GM10266 (cell line): ENCODE data around the gene CENPV.
A peak's percentile ranks its signal among the peaks of the same experiment; 100 is the strongest.
"Not testable (repeated sequence)": the region's sequence is repeated elsewhere in the genome, so short reads cannot be mapped to it uniquely, and the experiment has no call there.

ENCODE experiments used
- DNase-seq: peaks from one replicate; pipeline ENCODE4 v3.0.0; 2012; ENCODE audit errors: extremely low spot score
- CTCF ChIP-seq: IDR thresholded peaks from 2 replicates; pipeline ENCODE4 v1.5.1; 2012; ENCODE audit warnings: mild to moderate bottlenecking, low read depth; ENCODE audit not compliant: control insufficient read depth, insufficient read depth; ENCODE audit errors: missing control alignments

The CENPV gene

GRCh38 chr17:16353317-16354174 lies at the start of gene CENPV:
CENPV (minus strand) TSS chr17:16353469; CDS start chr17:16353436, 33 bp downstream.
- DNase-seq = peak; percentile 89
- peak; percentile 58 for TF ChIP-seq CTCF

- TF ChIP-seq CTCF = no peak
- DNase-seq = no peak
Measured at GRCh38 chr17:16398270-16399267, 45.3 kb upstream of the CENPV start.

GRCh38 chr17:16396693-16397092 lies 43.4 kb upstream of the CENPV start:
- not testable (repeated sequence) for DNase-seq

GRCh38 chr17:16395887-16396286 lies 42.6 kb upstream of the CENPV start:
- not testable (repeated sequence) for DNase-seq

GRCh38 chr17:16392491-16392890 lies 39.2 kb upstream of the CENPV start:
- DNase-seq = not testable (repeated sequence)

GRCh38 chr17:16391451-16391850 lies 38.2 kb upstream of the CENPV start:
- no peak for TF ChIP-seq CTCF
- DNase-seq = no peak

- not testable (repeated sequence) for DNase-seq
Measured at GRCh38 chr17:16386126-16386507, 32.8 kb upstream of the CENPV start.

- no peak for TF ChIP-seq CTCF
- no peak for DNase-seq
Measured at GRCh38 chr17:16384557-16384956, 31.3 kb upstream of the CENPV start.

GRCh38 chr17:16383772-16384287 lies 30.6 kb upstream of the CENPV start:
- no peak for DNase-seq
- no peak for TF ChIP-seq CTCF
